SHP77 treated with DMSO at 0.1 percent for 48 hours (cell line): Measurements from ENCODE around the gene PGM1.

Source experiments
- DNase-seq: peaks from one replicate; lab custom pipeline; 2025; lab: John Stamatoyannopoulos, UW

The PGM1 gene

GRCh38 chr1:63665824-63666223, 72.6 kb downstream of the PGM1 start:
- DNase-seq, result no peak

GRCh38 chr1:63668298-63668697, 75.1 kb downstream of the PGM1 start:
- DNase-seq, result no peak

DNA sequence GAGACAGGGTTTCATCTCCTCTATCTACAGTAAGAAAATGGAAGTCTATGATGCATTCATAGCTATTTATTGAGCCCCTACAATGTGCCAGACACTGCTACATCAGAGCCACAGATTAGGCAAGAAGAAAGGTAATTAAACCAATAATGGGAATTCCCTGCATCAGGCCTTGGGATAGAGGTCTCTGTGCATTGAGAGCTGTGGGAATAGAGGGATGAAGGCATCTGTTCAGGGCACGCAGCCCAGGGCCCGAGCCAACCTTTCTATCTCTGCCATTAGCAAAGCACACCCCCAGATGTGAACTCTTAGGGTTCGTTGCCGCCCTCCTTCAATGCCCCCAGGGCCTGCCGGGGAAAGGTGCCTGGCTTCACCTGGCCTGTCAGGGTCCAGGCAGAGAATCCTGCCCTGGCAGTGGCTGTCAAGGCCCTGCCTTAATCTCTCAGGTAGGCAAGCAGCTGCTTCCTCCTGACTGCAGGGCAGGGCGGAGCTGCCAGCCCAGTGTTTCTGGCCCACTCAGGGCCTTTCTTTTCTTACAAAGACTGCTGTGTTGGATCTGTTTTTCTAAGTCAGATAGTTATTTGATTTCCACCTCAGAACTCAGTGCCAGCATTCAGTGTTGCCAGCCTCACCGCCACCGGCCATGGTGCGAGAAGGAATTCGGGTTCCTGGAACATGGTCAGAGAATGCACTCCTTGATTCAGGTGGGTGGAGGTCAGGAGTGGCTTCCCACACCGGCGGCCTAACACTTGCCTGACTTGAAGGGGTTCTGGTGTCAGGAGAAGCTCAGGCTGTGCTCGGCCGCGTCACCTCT, 76.1 kb downstream of the PGM1 start:
- DNase-seq, result no peak

DNA sequence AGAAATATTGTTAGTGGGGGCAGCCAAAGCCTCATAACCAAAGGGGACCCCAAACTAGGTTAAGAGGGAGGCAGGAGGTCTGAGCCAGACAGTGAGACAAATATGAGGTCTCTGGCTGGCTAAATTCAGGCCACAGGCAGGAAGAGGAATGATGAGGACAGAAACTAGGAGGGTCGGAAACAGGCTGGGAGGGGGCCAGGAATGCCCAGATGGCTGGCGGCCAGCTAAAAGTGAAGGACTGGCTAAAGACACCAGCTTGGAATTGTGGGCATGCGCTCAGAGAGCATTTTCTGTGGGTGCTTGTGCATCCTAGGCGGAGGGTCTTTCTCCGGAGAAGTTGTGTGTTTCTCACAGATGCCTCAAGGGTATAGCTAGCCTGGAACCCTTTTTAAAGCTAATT, 77.0 kb downstream of the PGM1 start:
- no peak for DNase-seq

- no peak for DNase-seq
Measured at GRCh38 chr1:63671514-63671913, 78.3 kb downstream of the PGM1 start.

DNA sequence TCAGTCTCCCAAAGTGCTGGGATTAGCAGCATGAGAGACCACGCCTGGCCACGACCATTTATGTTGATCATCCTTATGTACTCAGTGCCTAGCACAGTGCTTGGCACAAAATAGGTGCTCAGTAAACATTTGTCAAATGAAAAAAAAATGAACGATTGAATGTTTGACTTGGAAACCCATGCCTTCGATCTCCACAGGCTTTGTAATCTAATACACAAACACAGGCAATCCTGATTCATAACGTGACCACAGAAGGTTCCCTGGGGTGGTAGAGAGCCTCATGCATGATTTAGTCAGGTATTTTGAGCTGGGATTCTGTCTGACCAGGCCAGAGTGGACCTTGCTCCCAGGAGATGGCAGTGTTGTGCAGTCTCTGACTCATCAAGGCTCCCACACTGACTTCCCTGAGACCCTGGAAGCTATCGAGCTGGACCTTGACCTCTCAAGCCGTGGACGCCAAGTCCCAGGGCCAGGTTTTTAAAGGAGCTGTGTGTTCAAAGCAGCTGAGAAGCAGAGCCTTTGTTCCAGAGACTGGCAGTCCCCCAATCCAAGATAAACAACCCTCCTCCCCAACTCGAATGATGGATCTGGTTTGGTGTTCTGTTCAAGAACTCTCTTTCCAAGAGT, 81.1 kb downstream of the PGM1 start:
- peak; percentile 3 for DNase-seq

DNA sequence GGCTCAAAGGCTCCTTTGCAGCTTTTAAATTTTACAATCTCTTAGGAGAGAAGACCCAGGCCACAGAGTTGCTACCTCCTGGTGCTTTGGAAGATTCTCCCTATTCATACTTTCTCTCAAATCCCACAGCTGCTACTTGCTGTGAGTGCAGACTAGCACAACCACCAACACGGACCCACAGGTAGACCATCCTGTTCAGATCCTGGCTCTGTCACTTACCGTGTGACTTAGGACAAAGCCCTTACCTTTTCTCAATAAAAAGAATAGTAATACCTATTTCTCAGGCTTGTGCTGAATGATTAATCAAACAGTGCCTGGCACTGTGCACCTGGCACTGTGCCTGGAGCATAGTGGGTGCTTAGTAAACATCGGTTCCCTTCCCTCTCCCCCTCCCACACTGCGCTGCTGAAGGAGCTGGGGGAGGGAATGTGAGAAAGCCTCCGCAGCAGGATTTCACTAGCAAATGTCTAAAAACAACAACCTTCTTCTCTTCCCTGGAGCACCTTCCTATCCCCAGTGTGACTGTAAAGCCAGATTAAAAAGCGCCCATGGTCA, 81.7 kb downstream of the PGM1 start:
- no peak for DNase-seq

DNA sequence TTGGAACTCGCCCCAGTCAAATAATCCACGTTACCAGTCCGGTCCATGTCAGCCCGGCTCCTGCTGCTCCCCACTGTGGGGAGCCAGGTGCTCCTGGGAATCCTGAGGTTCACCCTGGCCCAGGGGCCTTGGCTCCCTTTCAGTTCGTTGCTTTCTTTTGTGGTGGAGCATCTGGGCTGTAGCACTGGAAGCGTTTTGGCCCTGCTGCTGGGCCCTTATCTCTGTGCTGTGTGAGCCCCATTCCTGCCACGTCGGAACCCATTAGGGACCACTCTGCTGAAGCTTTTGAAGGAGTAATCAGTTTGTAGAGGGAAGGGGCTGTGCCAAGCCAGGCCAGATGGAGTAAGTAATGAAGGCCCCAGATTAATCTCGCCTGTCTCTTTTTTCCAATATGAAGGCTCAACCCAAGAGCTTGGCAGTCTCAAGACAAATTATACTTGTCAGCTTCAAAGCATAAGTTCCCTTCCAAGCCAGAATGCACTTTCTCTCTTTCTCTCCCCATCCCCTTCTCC, 82.3 kb downstream of the PGM1 start:
- DNase-seq, result no peak

DNA sequence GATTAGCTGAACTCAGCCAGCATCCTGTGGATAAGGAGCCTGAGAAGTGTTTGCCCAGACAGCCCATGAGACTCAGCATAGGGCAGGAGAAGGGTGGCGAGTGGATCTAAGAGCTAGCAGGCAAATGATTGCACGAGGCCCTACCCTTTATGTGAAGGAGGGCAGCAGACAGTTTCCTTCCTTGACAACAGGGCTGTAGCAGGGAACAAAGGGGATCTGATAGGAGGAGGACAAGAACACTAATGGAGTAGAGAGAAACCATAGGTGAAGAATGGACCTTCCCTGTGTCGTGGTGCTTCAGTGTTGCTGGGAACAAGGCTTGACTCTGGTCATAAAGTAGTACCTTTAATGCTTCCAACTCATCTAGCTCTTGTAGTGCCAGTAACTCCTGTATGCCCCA, 84.3 kb downstream of the PGM1 start:
- no peak for DNase-seq

DNA sequence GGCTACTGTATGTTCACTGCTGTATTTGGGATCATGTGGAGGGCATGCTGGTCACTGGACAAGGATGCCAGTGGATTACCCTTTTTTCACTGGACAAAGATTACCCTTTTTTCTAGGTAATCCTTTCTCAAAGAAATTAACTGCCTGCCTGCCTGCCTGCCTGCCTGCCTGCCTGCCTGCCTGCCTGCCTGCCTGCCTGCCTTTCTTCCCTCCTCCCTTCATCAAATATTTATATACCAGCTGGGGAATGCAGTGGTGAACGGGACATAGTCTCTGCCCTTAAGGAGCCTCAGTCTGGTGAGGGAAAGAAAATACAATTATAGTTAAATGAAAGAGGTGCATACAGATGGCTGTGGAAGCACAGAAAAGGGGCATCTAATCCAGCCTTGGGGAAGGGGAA, 85.0 kb downstream of the PGM1 start:
- no peak for DNase-seq

- DNase-seq, result no peak
Measured at GRCh38 chr1:63679076-63679475, 85.9 kb downstream of the PGM1 start.

DNA sequence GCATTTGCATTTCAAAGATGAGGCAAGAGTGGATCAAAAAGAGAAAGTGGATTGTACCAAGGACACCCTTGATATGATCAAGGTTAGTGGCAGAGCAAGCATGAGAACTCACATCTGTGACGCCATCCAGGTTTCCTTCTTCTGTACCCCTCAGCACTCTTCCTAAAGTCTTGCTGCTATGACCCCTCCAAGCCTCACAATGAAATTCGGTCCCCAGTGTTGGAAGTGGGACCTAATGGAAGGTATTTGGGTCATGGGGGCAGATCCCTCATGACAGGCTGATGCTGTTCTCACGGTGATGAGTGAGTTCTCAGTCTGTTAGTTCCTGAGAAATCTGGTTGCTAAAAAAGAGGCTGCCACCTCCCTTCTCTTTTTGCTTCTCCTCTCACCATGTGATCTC, 86.4 kb downstream of the PGM1 start:
- no peak for DNase-seq

GRCh38 chr1:63682936-63683335, 89.7 kb downstream of the PGM1 start:
- no peak for DNase-seq

DNA sequence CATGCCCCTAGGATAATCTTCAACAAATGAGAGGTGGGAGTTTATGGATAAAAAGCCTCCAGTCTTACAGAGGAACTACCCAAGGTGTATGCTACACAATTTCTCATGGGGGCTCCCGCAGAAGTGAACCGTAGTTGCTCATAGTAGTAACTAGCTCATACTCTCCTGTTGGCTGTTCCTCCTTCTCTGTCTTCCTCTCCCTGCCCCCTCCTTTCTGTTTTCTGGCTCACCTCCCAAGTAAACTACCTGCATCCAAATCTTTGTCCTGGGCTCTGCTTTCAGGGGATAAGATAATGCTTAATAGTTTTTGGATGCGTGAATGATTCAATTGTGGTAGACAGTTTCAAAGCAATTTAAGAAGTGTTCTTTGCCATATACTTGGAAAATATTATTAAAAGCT, 90.5 kb downstream of the PGM1 start:
- DNase-seq, result no peak

- no peak for DNase-seq
Measured at GRCh38 chr1:63686696-63687095, 93.5 kb downstream of the PGM1 start.

DNA sequence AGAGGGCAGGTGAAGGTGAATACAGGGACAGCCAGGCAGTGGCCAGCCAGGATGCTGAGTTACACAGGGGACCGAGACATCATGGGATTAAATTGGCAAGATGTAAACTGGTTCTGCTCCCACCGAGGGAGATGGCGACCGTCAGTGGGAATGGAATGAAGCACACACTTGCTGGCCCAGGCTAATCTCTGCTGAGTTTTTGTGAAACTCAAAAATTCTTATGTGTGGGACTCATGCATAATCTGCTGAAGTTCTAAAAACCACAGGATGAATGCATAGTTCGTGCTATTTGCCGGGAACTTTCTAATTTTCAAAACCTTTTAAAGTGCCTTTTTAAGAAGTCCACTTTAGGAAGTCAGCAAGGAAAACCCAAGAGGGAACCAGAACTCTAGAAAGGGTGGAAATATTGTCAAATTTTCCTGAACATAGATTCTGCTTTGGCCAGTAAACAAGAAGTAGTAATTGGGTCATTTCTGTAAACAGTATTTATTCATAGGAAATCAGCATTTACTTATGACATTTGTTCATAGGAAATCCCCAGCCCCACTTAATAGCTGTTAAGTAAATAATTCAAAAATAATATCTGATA, 95.2 kb downstream of the PGM1 start:
- no peak for DNase-seq

DNA sequence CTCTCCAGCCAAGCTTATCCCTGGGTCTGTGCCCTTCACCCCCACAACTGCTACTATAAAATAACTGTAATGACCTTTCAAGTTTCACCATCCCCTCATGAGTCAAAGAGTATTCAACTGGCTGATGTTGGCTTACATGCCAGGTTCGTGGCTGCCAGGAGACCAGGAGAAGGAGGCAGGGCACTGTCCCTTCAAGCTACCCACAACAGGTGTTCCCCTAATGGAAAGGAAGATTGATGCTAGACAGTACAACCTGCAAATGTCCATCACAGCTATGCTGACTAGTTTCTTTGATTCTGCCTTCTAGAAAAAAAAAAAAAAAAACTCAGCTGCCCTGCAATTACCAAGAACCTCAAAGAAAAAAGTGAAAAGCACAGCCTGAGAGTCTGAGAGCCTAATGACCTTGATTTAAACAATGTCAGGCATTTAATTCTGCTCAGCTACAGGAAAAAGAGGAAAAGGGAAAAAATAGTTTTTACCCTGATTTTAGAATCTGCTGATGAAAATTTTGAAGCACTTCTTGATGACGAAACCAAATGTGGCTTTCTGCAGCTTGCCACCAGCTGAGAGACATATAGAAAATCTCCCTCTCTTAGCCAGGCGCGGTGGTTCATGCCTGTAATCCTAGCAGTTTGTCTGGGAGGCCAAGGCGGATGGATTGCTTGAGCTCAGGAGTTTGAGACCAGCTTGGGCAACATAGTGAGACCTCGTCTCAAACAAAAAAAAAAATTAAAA, 97.9 kb downstream of the PGM1 start:
- no peak for DNase-seq

DNA sequence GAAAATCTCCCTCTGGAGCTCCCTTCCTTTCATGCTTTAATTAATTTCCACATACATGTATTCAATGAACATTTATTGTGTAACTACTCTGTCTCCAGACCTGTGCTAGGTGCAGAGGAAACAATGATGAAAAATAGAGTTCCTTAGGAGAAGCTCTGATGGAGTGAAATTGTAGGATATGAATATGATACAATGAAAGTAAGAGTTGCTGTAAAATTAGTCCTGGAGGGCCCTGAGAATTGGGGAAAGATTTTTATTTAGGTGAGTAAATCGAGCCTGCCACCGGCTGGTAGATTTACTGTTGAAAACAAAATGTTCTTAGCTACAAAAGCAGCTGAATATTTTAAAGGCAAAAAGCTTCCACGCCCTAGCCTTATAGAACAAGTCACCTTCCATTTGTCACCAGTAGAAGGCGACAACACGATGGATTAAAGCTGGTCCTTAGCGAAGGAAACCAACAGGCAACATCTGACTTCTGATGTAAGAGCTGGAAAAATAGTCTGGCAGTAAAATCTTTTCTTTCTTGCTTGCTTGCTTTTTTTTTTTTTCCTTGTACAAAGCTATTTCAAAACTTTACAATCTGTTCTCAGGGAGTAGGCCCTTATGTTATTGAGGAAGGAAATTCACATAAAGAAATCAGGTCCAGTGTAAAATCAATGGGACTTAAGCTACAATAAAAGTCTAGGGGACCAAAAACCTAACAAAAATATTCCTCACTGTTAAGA, 98.7 kb downstream of the PGM1 start:
- peak; percentile 64 for DNase-seq

DNA sequence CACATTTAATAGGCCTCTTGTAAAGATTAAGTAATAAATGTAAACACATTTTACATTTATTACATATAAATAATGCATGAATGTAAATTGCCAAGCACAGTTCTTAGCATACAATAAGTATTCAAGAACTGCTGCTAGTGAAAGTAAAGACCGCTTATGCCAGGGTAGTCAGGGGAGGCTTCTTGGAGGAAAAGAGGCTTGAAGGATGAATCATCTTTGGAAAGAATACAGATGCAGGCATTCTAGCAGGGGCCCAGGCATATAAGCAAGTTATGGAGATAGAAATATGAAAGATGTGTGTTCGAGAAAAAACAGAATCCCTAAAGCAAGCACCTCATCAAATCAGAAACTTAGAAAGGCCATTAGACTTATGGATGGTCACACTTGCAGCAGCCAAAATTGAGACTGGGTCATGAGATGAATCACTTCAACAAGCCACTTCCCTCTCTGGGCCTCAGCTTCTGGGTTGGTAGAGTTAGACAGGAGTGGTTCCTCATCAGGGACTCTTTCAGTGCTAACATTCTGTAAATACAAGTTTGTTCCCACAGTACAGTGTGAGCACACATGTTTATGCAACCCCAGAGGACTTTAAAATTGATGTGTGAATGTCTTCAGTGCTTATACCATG, 100.8 kb downstream of the PGM1 start:
- no peak for DNase-seq

- DNase-seq, result no peak
Measured at GRCh38 chr1:63698001-63698838, 105.0 kb downstream of the PGM1 start.
